OCI-M2 (cell line): ENCODE results near the gene MBOAT2.
"Not testable (repeated sequence)": the region's sequence is repeated elsewhere in the genome, so short reads cannot be mapped to it uniquely, and the experiment has no call there.

Source experiments
- DNase-seq: peaks from one replicate; lab custom pipeline; 2025; ENCODE audit not compliant: unreplicated experiment; lab: John Stamatoyannopoulos, UW

The MBOAT2 gene

DNA sequence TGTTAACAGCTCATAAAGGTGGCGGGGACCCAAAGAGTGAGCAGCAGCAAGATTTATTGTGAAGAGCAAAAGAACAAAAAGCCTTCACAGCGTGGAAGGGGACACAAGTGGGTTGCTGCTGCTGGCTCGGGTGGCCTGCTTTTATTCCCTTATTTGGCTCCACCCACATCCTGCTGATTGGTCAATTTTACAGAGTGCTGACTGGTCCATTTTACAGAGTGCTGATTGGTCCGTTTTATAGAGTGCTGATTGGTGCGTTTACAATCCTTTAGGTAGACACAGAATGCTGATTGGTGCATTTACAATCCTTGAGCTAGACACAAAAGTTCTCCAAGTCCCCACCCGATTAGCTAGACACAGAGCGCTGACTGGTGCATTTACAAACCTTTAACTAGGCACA, 100.7 kb downstream of the MBOAT2 start:
- DNase-seq: not testable (repeated sequence)

DNA sequence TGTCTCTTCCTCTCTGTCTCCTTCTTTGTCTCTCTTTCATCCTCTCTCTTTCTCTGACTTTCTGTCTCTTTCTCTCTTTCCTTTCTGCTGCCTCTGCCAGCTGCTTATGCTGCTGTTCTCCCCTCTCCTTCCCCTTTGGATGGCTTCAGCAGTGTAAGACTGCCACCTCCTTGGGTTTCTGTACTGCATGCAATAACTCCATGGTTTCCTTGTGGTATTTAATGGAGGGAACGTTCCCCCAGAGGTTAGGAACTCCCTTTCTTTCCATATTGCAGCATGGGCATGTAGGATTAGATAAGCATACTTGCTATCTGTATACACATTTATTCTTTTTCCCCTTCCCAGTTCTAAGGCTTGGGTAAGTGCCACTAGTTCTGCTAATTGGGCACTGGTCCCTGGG, 106.3 kb downstream of the MBOAT2 start:
- not testable (repeated sequence) for DNase-seq

DNA sequence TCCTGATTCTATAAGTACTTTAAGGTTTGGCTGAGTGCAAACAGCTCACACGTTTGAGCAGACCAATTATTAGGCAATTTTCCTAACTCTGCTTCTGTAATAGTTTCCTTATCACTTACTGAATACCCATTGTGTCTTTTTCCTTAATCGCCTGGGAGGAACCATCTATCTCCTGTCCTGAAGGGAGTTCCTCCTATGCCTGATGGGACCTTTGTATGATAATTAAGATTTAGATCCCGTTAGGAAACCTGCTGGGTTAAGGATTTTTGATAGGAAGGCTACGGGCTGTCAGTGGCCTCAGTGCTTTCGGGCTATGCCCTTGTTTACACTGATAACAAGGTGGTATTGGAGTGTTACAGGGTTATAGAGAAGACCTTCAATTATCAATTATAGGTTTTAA, 106.8 kb downstream of the MBOAT2 start:
- DNase-seq: not testable (repeated sequence)

DNA sequence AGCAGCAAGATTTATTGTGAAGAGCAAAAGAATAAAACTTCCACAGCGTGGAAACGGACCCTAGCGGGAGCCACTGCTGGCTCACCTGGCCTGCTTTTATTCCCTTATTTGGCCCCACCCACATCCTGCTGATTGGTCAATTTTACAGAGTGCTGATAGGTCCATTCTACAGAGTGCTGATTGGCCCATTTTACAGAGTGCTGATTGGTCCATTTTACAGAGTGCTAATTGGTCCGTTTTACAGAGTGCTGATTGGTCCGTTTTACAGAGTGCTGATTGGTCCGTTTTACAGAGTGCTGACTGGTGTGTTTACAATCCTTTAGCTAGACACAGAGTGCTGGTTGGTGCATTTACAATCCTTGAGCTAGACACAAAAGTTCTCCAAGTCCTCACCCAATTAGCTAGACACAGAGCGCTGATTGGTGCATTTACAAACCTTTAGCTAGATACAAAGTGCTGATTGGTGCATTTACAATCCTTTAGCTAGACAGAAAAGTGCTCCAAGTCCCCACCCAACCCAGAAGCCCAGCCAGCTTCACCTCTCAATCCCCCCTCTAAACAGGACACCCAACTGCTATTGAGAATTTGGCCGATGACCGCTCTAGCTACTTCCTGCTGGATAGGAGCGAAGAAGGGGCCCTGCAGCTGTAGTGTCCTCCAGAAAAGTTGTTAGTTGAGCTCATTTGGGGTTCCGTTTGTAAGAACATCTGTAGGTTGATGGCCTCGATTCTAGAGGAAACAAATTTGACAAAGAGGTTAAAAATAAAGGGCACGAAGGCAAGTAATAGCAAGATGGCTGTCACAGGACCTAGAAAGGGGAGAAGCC, 108.2 kb downstream of the MBOAT2 start:
- not testable (repeated sequence) for DNase-seq

DNA sequence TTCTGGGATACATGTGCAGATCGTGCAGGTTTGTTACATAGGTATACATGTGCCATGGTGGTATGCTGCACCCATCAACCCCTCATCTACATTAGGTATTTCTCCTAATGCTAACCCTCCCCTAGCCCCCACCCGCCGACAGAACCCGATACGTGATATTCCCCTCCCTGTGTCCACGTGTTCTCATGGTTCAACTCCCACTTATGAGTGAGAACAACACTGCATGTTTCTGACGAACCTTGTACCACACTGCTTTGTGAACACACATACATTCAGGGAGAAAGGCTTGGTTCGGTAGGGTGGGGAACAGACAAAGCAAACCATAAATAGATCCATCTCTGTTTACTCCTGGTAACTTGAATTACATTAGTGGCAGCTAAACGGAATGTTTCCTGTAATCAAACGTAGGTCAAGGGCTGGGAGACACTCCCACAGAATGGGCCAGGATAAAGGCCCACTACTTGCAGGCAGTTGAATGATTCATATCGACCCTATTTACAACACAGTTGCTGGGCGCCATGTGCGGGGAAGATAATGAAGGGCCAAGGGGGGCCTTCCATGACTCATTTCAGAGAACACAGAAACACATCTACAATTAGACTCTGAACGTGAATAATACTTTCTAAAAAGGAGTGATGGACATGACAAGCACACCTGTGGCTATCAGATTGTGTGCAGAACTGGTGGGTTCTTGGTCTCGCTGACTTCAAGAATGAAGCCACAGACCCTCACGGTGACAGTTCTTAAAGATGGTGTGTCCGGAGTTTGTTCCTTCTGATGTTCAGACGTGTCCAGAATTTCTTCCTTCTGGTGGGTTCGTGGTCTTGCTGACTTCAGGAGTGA, 109.3 kb downstream of the MBOAT2 start:
- DNase-seq: peak; percentile 35

DNA sequence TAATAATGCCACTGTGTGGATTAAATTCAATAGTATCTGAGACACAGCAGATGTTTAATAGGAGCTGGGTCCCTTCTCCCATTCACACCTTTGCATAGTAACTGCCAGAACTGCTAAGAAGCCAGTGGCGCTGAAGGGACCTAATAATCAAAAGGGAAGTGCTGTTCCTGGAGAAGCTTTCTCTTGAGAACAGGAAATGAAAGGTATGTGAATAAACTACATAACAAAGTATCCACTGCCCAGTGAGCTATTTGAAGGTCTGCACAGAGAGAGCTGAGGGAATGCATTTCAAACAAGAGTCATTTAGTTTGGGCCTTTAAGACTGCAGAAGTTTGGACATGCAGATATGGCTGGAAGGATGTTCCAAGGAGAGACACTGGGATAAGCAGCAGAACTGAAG, 110.0 kb downstream of the MBOAT2 start:
- DNase-seq: no peak

DNA sequence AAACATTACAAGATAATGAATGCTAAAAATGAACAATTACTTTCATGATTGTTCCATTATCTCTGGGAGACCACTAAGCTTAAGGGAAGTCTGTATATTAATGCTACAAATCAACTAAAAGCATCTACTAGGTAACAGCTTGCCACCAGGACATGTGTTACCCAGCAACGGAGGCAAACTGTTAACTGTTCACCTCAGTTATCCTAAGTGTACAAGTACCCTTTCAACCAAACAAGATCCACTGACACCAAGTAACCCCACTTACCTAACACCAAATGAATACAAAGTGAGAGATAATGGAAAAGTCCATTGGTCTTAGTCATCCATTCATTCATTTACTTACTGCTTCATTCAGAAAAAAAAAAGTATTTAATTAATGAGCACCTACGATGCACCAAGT, 111.4 kb downstream of the MBOAT2 start:
- DNase-seq: no peak

DNA sequence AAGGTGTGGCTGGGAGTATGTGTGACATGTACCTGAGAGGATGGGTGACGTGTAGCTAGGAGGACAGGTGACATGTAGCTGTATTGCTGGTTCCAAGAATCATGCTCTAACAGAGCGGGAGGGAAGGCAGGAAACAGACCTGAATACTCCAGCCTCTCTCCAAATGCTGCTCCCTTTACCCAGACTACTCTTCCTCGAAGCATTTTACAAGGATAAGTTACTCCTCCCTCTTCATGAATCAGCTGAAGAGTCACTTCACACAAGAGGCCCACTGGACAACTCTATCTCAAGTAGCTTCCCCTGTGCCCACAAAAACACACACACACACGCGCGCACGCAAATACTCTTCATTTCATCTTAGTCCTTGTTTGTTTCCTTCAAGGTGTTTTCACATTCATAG, 113.5 kb downstream of the MBOAT2 start:
- no peak for DNase-seq

DNA sequence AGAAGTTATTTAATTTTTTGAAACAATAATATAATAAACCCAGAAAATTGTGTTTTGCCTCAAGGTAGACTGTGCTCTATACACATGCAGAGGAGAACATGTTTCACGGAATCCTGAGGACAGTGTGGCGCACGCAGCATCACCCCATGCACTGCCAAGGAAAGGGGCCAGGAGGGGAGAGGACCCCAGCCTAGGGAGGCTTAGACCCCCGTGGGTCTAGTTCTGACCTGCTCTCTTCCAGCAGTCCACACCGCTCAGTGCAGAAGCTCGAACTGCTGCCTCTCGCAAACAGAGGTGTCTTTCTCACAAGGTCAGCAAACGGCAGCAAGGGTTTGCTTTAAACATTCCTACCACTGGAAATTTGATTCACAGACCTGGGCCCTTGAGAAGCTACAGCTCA, 114.5 kb downstream of the MBOAT2 start:
- no peak for DNase-seq

DNA sequence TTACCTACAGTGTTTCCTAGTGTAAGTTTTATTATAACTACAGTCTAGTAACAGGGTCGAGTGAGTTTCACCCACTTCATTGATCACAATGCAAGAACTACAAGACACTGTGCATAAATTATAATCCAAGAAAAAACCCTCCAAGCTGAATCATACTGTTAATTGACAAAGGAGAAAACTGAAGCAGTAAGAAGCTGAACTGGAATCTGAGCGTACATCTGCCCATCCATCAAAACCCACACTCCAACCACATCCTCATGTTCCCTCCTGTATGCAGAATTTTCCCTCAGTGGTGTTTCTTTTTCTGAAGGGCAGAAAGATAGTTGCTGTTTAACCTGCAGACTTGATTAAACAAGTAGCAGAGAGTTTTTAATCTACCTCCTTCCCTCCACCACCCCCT, 116.6 kb downstream of the MBOAT2 start:
- no peak for DNase-seq

DNA sequence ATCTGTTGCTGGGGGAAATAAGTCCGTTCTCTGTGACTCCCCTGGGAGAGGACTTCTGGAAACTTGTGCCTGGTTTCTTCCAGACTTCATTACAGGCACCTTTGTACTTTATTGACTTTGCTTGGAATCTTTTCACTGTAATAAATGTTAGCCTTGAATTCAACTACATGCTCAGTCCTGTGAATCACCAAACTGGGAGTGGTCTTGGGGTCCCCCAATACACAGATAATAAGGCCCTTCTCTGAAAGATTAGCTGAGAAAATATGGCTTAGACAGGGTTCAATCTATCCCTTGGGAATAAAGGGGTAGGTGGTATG, 117.3 kb downstream of the MBOAT2 start:
- no peak for DNase-seq

DNA sequence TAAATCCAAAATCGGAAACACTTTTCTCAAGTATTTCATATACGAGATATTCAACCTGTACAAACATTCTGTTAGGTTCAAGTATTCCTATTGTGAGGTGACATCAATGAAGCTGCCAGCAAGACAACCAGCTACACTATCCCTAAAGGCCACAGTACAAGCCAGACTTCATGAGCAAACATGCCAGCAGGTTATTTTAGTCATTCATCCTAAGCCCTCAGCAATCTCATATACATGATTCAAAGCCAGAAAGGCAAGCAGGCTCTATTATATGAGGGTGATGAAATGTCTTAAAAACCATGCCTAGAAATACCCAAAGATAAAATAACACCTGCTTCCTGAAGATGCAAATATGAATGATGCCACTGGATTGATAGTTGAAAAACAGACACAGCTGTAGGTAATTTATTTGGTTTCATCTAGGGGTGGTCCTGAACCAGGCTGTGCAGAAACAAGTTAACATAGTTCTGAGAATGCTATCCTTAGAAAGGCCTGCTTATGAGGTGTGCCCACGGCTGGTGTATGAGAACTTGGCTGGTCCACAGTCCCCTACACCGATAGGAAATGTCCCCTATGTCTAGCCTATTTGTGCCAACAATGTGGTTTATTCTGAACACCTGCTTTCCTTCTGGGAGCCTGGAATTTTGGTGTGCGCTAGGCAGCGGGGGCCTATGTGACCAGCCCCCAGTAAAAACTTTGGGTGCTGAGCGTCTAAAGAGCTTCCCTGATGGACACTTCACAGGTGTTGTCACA, 117.9 kb downstream of the MBOAT2 start:
- DNase-seq: no peak

DNA sequence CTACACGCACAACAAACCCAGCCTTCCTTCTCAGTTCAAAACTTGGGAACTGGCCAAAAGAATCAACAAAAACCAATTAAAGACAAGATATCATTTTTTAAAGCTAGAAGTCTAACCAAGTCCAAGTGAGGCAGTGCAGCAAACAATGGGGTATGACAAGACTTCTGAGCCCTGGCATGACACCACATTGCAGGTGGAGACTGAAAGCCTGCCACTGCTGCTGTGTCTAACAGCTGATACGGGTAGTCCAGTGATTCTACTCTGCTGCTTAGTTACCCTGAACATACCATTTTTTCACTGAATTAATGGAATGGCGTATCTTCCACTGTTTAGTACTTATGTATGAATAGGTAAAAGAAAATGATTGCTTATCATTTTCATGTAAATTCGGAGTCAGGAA, 118.7 kb downstream of the MBOAT2 start:
- DNase-seq: no peak

DNA sequence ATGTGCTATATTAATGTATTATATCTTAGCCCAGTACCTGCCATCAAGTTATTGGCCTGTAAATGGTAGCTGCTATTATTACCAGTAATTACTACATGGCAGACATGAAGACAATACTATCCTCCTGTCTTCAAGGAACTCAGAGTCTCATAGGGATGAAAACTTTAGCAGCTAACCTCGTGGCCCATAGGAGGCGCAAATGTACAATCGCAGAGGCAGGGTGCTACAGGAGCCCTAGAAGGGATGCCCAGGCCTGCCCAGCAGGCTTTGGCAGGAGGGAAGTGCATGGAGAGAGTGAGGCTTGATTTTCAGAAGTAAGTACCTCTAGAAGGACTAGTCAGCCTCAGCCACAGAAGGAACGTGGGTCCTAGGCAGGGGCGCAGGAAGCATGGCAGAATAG, 121.4 kb downstream of the MBOAT2 start:
- DNase-seq: no peak

DNA sequence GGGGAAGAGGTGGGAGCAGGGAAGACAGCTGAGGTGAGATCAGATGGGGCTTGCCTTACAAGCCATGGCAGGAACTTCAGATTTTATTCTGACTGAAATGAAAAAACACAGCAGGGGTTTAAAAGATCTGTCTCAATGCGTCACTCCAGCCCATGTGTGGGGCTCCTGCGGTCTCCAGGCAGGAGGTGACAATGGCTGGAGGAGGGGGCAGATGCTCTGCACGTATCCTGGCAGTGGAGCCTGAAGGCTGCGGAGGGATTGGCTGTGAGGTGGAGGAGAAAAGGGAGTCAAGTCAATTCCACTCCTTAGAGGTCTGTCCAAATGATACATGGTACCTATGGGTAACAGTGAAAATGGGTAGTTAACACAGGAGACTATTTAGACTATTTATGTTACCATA, 125.6 kb downstream of the MBOAT2 start:
- DNase-seq: no peak

DNA sequence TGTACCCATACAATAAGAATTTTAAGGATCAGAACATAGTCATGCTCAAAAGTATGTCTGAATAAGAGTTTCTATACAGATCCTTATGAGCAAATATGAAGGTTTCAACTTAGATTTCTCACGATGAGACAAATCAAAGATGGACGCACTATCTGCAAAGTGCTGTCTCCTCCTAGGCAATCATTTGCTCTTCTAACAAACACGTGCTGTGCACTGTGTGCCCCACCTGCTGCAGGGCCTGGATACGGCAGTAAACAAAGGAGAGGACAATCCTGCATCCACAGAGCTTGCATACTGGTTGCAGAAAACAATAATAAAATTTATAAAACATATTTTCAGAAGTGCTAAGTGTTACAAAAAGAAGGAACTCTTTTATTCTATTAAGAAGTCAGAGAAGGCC, 126.2 kb downstream of the MBOAT2 start:
- no peak for DNase-seq

DNA sequence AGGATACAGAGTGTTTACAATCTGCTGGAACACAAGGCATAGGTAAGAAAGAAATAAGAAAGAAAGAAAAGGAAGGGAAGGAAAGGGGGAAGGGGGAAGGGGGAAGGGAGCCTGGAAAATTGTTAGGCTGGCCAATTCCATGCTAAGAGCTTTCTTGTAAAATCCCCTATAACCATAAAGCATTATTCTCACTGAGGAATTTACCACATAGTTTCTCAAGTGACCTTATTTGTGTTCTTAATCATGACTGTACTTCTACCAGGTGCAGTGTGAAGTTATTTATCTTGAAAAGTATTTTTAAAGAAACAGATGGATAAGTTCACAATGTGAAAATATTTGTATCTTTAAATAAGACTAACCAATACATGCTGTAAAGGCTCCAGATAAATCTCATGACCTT, 126.9 kb downstream of the MBOAT2 start:
- no peak for DNase-seq

DNA sequence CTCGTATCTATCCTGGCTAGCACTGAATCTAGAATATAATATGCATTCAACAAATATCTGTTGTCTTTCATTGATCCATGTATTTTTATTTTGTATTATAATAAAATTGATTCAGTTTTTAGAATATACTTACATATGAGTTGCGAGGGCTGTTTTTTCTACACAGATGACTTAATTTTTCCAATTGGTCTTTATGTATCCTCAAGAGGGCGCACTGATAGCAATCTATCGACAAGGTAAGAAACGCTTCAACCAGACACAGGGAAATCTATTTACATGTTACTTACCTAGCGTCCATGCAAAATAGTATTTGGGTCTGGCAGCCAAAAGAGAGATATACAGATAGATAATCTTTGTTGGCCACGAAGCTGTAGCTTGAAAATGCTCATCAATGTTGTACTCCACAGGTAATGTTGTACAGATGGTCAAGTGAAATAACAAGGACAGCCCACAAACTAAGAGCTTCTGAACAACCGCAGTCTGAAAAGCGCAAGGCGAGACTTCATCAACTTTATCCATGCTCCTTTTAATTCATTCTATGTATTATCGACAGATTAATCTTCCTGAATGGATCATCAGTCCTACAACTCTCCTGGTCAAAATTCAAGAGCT, 130.6 kb downstream of the MBOAT2 start:
- DNase-seq: no peak

DNA sequence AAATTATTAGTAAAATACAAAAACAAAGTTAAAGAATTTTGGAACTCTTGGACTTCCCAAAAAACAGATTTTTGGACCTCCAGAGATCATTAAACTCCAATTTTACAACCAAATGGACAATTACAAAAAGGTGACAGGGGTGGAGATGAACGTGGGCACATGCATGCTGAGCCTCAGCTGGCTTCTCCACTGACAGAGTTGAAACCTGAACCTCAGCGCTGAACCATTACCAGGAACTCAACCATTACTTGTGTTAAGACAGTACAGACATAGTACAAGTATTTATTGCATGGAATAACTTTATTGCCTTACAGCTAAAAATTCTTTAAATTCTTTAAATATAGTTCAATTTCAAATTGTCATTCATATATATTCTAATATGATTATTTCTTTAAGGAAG, 133.0 kb downstream of the MBOAT2 start:
- no peak for DNase-seq

DNA sequence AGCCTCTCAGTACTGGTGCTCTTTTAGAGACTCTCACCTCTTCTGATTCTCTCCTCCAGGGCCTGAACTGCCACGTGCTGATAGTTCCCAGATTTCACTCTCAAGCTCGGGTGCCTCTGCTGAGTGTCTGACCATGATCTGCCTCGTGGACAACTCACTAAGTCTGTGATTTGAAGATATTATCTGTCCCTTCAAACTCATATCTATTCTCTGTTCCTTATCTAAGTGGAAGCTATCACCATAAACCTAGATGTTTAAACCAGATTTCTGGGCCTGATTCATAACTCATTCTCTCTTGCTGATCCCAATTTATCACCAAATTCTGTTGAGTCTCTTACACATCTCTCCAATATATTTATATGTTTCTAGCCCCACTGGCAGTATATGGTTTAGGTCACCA, 136.1 kb downstream of the MBOAT2 start:
- DNase-seq: no peak

DNA sequence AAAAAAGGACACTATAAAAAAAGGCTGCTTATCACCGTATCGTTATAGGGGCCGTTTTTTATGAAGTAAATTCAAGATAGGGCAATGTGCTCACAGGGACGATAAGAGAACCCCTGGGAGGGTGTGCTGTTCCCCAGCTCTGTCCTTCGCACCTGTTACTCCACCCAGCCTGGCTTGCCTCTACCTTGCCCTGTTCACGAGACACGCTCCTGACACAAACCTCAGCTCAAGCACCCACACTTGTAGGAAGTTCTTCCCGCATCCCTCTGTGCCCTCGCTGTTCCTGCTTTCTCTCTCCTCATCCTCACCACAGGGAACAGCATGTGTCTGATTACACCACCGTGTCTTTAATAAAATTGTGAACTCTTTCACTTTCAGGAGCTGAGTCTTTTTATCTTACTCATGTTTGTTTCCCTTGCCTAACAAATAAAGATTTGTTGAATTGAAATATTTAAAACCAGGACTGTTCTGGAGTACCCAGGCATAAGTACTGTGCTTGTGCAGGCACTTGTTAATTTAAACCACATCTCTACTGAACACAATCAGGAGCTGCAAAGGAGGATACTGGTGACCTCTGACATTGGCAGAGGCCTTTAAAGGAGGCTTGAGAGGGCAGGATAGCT, 140.0 kb downstream of the MBOAT2 start:
- no peak for DNase-seq
